Hindlimb muscle (tissue), 1 donor: ENCODE measurements around the gene DNM3. TPM values are rescaled to one million over a fixed set of nuclear protein-coding genes. Genes with fewer than 3 reads are reported as not detected.
A peak's percentile ranks its signal among the peaks of the same experiment; 100 is the strongest.

Experiments
- DNase-seq: peaks from one replicate; pipeline ENCODE4 v3.0.0-alpha.2; 2013
- polyA plus RNA-seq: library from polyadenylated mRNA; unstranded; fragments of 120-200 nt; gene quantifications from one replicate; pipeline ENCODE4 v1.2.1, GENCODE V29; 2013; ENCODE audit not compliant: insufficient read length

DNM3 gene
- polyA plus RNA-seq, 1 donor, result 1.9 TPM

GRCh38 chr1:171817511-171818265 lies 23.6 kb upstream of the DNM3 start:
- DNase-seq, result no peak

GRCh38 chr1:171819946-171820345 lies 21.4 kb upstream of the DNM3 start:
- DNase-seq, result no peak

- DNase-seq, result no peak
Observed at GRCh38 chr1:171826973-171827372, 14.3 kb upstream of the DNM3 start.

- no peak for DNase-seq
Observed at GRCh38 chr1:171828794-171829193, 12.5 kb upstream of the DNM3 start.

GRCh38 chr1:171833091-171833825 lies 8.0 kb upstream of the DNM3 start:
- no peak for DNase-seq

- no peak for DNase-seq
Observed at GRCh38 chr1:171834821-171835220, 6.5 kb upstream of the DNM3 start.

GRCh38 chr1:171835891-171836290 lies 5.4 kb upstream of the DNM3 start:
- DNase-seq, result no peak

GRCh38 chr1:171841931-171842761 lies 848 bp downstream of the DNM3 start:
- DNase-seq, result peak; percentile 18

- DNase-seq, result no peak
Observed at GRCh38 chr1:171844381-171844780, 3.1 kb downstream of the DNM3 start.

- no peak for DNase-seq
Observed at GRCh38 chr1:171845998-171846397, 4.7 kb downstream of the DNM3 start.

GRCh38 chr1:171849245-171849898 lies 8.1 kb downstream of the DNM3 start:
- DNase-seq, result no peak

GRCh38 chr1:171850651-171851350 lies 9.5 kb downstream of the DNM3 start:
- no peak for DNase-seq

- DNase-seq, result no peak
Observed at GRCh38 chr1:171852272-171852671, 11.0 kb downstream of the DNM3 start.

GRCh38 chr1:171855381-171855780 lies 14.1 kb downstream of the DNM3 start:
- no peak for DNase-seq

- DNase-seq, result no peak
Observed at GRCh38 chr1:171858696-171859095, 17.4 kb downstream of the DNM3 start.

GRCh38 chr1:171860696-171861095 lies 19.4 kb downstream of the DNM3 start:
- DNase-seq, result no peak

GRCh38 chr1:171863531-171863930 lies 22.2 kb downstream of the DNM3 start:
- DNase-seq, result no peak

GRCh38 chr1:171864308-171864707 lies 23.0 kb downstream of the DNM3 start:
- no peak for DNase-seq

GRCh38 chr1:171865106-171865505 lies 23.8 kb downstream of the DNM3 start:
- DNase-seq, result no peak

- no peak for DNase-seq
Observed at GRCh38 chr1:171867236-171867635, 25.9 kb downstream of the DNM3 start.

- no peak for DNase-seq
Observed at GRCh38 chr1:171868217-171868803, 27.0 kb downstream of the DNM3 start.

- DNase-seq, result no peak
Observed at GRCh38 chr1:171869097-171869496, 27.8 kb downstream of the DNM3 start.
